WTC11 (cell line): Measurements from ENCODE around the gene THBS2.

ENCODE experiments used
- ARID4B ChIP-seq: sonication (generic); formaldehyde crosslinking; IDR thresholded peaks from 2 replicates; pipeline ENCODE4 v1.8.0; 2023; ENCODE audit warnings: missing genetic modification reagents, mild to moderate bottlenecking, borderline replicate concordance
- CTCF ChIP-seq: fragments of 200-600 bp; IDR thresholded peaks from 2 replicates; pipeline ENCODE4 v1.8.0; 2022; ENCODE audit warnings: antibody characterized with exemption

GRCh38 chr6:169199625-169200335 lies 53.9 kb downstream of the THBS2 start:
- TF ChIP-seq CTCF (no peak), ARID4B (no peak)
